GM12878 (cell line): Measurements from ENCODE around the gene DNAI7.

Experiments used
- CEBPB ChIP-seq, 2 experiments: fragments of 150-350 bp in 1 of 2; IDR thresholded peaks; 2 replicates each; pipeline ENCODE4 v1.6.1; 2012 to 2014; ENCODE audit warnings: low read depth in 2 of 2, low read length in 2 of 2, borderline replicate concordance in 1 of 2, inconsistent platforms in 1 of 2
- EED ChIP-seq: sonication (generic); IDR thresholded peaks from 2 replicates; pipeline ENCODE4 v1.6.1; 2016; ENCODE audit warnings: antibody characterized with exemption, low read depth
- MTA3 ChIP-seq: IDR thresholded peaks from 2 replicates; pipeline ENCODE4 v1.6.1; 2012; ENCODE audit warnings: low read length, inconsistent platforms, borderline replicate concordance
- RAD21 ChIP-seq: IDR thresholded peaks from 2 replicates; pipeline ENCODE4 v1.6.1; 2011; ENCODE audit warnings: mild to moderate bottlenecking, low read depth, low read length, moderate library complexity; ENCODE audit not compliant: insufficient read depth
- TARDBP ChIP-seq: IDR thresholded peaks from 2 replicates; pipeline ENCODE4 v1.6.1; 2016; ENCODE audit warnings: borderline replicate concordance
- ZNF24 ChIP-seq: fragments of 450-650 bp; IDR thresholded peaks from 2 replicates; pipeline ENCODE4 v1.6.1; 2017; ENCODE audit warnings: antibody characterized with exemption, mild to moderate bottlenecking
- ZNF274 ChIP-seq: IDR thresholded peaks from one replicate; pipeline ENCODE4 v1.8.0; 2011; ENCODE audit not compliant: insufficient read length, insufficient read depth
- TF ChIP-seq, protein P1 (sequence below), 3 experiments: IDR thresholded peaks in 2 of 3; conservative IDR thresholded peaks in 1 of 3; 2 replicates each; pipeline ENCODE4 v1.5.1; 2011; ENCODE audit warnings: low read depth in 3 of 3, low read length in 3 of 3, mild to moderate bottlenecking in 3 of 3, control low read depth in 2 of 3, moderate library complexity in 2 of 3, inconsistent platforms in 1 of 3, mixed read lengths in 1 of 3; ENCODE audit not compliant: control insufficient read depth in 2 of 3, insufficient read depth in 1 of 3; ENCODE audit errors: extremely low read depth in 1 of 3

DNA sequence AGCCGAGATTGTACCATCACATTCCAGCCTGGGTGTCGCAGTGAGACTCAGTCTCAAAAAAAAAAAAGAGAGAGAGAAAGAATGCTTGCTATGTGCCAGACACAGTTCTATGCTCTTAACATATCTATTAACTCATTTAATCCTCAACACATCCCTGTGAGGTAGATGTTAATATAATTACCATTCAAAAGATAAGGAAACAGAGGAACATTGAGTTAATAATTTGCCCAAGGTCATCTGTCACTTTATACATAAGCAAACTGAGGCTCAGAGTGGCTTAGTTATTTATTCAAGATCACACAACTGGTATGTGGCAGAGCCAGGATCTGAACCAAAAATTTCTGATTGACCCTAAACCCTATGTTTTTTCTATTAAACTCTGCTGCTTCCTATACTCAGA is 129.9 kb downstream of the DNAI7 start:
- TF ChIP-seq, protein P1, sequence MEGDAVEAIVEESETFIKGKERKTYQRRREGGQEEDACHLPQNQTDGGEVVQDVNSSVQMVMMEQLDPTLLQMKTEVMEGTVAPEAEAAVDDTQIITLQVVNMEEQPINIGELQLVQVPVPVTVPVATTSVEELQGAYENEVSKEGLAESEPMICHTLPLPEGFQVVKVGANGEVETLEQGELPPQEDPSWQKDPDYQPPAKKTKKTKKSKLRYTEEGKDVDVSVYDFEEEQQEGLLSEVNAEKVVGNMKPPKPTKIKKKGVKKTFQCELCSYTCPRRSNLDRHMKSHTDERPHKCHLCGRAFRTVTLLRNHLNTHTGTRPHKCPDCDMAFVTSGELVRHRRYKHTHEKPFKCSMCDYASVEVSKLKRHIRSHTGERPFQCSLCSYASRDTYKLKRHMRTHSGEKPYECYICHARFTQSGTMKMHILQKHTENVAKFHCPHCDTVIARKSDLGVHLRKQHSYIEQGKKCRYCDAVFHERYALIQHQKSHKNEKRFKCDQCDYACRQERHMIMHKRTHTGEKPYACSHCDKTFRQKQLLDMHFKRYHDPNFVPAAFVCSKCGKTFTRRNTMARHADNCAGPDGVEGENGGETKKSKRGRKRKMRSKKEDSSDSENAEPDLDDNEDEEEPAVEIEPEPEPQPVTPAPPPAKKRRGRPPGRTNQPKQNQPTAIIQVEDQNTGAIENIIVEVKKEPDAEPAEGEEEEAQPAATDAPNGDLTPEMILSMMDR (IDR thresholded peaks at IDR 0.05 in 2 of 3, conservative IDR thresholded peaks at IDR 0.05 in 1 of 3; ENCODE audit: control insufficient read depth in 2 of 3, extremely low read depth in 1 of 3, insufficient read depth in 1 of 3, low read depth in 3 of 3, low read length in 3 of 3): no peak
- no peak for TF ChIP-seq CEBPB (IDR thresholded peaks at IDR 0.05; ENCODE audit: borderline replicate concordance in 1 of 2, low read depth in 2 of 2, low read length in 2 of 2)
- no peak for TF ChIP-seq RAD21
- TF ChIP-seq EED: no peak
- no peak for TF ChIP-seq ZNF274
- no peak for TF ChIP-seq TARDBP
- TF ChIP-seq MTA3: no peak
- no peak for TF ChIP-seq ZNF24
